Inflammatory macrophage (primary cell): ENCODE results near the gene IFI27L1.

ENCODE experiments used
- DNase-seq, 2 donors: peaks; one replicate each; pipeline ENCODE4 v3.0.0-alpha.2; 2020 to 2022

IFI27L1 gene

GRCh38 chr14:94081386-94081820, 293 bp downstream of the IFI27L1 start:
- no peak for DNase-seq

DNA sequence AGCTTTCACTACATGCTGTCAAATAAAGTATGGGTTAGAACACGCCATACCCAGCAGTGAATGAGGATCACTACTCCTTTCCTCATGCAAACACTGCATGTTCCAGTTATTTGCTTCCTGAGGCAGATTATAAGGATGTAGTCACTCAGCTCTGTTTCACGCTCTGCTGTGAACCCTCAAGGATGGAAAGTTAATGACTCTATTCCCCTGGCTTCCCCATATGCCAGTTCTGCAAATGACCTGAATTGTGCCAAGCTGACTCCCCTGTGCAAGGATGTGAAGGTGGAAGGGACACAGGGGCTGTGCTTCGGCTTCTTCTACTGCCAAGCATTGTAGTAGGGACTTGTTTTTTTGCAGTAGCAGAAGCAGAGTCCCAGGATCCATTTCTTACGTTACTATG, 6.8 kb downstream of the IFI27L1 start:
- DNase-seq, result no peak

GRCh38 chr14:94088516-94088915, 7.4 kb downstream of the IFI27L1 start:
- DNase-seq, result no peak

- no peak for DNase-seq
Measured at GRCh38 chr14:94089479-94089878, 8.4 kb downstream of the IFI27L1 start.

- DNase-seq, result no peak
Measured at GRCh38 chr14:94093418-94093817, 12.3 kb downstream of the IFI27L1 start.

GRCh38 chr14:94097091-94097490, 16.0 kb downstream of the IFI27L1 start:
- no peak for DNase-seq

- DNase-seq, result no peak
Measured at GRCh38 chr14:94098326-94098992, 17.3 kb downstream of the IFI27L1 start.

DNA sequence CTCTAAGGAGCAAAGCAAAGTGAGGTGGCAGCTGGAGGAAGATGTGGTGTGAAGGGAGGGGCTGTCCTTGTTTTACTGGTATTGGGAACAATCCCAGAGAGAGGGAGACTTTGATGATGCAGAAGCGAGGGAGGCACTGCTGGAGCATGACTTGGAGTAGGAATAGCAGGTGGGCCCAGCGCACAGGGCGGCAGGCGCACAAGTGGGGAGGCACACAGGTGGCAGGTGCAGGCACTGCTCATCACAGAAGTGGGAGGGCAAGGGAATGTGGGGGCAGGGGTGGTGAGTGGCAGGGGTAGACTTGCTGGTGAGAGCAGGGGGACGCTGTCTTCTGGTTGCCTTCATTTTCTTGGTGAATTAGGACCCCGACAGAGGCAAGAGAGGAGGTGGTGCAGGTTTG, 17.9 kb downstream of the IFI27L1 start:
- DNase-seq, result no peak

DNA sequence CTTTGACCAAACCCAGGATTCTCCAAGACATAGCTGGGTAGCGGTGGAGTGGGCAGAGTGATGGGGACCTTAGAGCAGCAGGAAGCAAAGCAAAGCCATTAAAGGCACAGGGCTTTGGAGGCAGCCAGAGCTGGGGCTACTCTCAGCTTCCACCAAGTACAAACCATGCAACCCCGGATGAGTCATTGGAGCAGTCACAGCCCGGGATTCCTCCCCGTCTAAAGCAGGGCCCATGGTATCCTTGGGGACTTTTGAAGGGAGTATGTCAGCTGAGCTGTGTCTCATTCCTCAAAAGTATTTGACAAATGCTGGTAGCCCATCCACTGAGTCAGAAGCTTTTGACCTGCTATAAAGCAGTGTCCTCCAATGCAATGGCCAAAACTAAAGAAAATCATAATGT, 19.7 kb downstream of the IFI27L1 start:
- no peak for DNase-seq

GRCh38 chr14:94101748-94102147, 20.6 kb downstream of the IFI27L1 start:
- no peak for DNase-seq

GRCh38 chr14:94102768-94103482, 21.8 kb downstream of the IFI27L1 start:
- no peak for DNase-seq

- no peak for DNase-seq
Measured at GRCh38 chr14:94103554-94104150, 22.5 kb downstream of the IFI27L1 start.

DNA sequence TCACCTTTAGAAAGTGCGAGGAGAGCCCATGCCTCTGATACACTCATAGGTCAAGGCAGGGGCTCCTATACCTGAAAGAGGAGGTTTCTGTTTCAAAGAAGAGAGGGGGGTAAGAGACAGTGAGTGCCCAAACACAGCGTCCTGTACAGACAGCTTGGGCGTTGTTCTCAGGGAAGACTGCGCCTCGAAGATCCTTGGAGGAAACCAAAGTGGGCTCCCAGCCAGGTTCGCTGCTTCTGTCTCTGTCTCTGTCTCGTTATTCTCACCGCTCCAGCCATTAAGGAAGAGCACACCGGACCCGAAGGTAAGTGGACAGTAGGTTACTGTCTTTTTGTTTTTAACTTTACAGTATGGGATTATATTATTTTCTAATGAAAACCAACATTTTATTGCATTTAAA, 23.6 kb downstream of the IFI27L1 start:
- DNase-seq, result no peak

DNA sequence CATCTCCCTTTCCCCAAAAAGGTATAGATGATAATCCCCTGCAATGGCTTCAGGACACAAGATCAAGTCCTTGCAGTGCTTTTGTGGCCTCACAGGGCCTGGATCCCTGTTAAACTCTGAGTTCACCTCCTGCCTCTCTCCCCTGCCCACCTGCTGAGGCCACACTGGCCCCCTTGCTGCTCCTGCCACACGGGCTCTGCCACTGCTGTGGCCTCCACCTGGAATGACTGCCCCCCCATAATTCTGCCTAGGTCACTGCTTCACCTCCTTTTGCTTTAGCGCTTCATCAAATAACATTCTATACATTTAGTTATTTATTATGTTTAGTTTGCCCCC, 28.8 kb downstream of the IFI27L1 start:
- no peak for DNase-seq

DNA sequence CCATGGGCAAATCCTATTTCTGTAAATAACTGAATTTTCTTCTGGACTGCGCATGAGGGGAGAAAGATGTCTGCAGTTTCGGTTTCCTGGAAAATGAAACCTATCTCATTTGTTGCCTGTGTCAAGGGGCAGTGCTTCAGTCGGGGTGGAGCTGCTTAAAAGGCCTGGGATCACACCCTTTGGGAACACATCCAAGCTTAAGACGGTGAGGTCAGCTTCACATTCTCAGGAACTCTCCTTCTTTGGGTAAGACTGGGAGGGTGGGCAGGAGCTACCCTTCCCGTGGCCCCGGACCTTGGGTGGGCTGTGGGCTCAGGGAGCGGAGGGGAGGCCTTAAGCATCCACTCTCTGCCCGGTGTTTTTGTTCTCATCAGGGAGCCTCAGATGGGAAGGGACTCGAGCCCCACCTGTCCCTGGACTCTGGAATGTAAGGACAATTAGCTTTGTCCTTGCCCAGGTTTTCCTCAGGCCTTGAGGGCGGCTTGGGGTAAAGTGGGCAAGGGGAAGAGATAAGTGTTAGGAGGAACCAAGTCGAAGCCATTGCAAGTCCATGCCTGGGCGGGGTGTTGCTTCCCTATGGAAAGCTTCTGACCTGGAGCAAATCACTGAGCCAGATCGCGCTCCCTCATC, 29.6 kb downstream of the IFI27L1 start, which contains the start of gene IFI27:
TSS of gene IFI27 (plus strand) at position 185 of the 630 bp plus-strand sequence.
- no peak for DNase-seq

- no peak for DNase-seq
Measured at GRCh38 chr14:94111276-94112095, 30.4 kb downstream of the IFI27L1 start.

- DNase-seq, result no peak
Measured at GRCh38 chr14:94112513-94113063, 31.5 kb downstream of the IFI27L1 start.

DNA sequence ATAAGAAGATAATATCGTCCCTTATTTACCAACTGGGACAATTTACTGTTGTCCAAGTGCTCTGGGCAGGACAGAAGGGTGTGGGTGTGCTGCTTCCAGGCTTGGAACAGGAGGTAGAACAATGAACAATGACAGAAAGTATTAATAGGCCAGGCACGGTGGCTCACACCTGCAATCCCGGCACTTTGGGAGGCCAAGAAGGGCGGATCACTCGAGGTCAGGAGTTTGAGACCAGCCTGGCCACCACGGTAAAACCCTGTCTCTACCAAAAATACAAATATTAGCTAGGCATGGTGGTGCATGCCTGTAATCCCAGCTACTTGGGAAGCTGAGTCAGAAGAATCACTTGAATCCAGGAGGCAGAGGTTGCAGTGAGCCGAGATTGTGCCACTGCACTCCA, 32.0 kb downstream of the IFI27L1 start:
- DNase-seq, result no peak

- DNase-seq, result no peak
Measured at GRCh38 chr14:94113490-94113889, 32.4 kb downstream of the IFI27L1 start.

DNA sequence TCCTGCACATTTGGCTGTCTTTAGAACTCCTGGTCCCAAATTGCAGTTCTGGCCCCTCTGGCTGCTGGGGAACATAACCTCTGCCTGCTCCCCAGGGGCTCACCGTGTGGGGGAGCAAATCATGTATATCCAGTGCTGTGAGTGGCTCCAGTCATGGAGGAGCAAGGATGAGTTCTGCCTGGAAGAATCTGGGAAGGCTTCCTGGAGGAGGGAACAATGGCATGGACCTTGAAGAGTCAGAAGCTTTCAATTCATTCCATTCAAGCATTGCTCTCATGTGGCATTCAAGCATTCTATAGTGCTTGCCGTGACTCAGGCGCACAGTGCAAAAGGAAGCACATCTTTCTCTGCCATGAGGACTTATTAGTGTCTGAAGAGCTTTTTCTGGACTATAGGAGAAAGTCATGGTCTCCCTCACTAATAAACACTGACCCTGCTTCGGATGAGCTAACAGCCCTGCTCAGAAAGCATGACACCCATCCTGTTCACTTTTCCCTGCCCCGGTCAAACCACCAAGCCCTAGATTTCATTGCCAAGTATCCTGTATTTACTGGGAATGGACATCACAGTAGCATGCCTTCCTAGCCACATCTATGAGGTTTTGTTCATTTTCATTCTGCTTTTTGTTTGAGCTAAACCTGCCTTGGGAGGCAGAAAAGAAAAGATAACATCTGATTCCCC, 32.9 kb downstream of the IFI27L1 start:
- no peak for DNase-seq

- DNase-seq, result no peak
Measured at GRCh38 chr14:94114589-94115057, 33.5 kb downstream of the IFI27L1 start.
